GM12892 (cell line): ENCODE measurements around the gene RASA4B.

Experiments used
- POLR2AphosphoS5 ChIP-seq: IDR thresholded peaks from 2 replicates; pipeline ENCODE4 v1.6.1; 2011; ENCODE audit warnings: low read depth, low read length, control low read depth
- TAF1 ChIP-seq: IDR thresholded peaks from 2 replicates; pipeline ENCODE4 v1.6.1; 2011; ENCODE audit warnings: low read depth, mild to moderate bottlenecking, control low read depth, low read length, borderline replicate concordance

DNA sequence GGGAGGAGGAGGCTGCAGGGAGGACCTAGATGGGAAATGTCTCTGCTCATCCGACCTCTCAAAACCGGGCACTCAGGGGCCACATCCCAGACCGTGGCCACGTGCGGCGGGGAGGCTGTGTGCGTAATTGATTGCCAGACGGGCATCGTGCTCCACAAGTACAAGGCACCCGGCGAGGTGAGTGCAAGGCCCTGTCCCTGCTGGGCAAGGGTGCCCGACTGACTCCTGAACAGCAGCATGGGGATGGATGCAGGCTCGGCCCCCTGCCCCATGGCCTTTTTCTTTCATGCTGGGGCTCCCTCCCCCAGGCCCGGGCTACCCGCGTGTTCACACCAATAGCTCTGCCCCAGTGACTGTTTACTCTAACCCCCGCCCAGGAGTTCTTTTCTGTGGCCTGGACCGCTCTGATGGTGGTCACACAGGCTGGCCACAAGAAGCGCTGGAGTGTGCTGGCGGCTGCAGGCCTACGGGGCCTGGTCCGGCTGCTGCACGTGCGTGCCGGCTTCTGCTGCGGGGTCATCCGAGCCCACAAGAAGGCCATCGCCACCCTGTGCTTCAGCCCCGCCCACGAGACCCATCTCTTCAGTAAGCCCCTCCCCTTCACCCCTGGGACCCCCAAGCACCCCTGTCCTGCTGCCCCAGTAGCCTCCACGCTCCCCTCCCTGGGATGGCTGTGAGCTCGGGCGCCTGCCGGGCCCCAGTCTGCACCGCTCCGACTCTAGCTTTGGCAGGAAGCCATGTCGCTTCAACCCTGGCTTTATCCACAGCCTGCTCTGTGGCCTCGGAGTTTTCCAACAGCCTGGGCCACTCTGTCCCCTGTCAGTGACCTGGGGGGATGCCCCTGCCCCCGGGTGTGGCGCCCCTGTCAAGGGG is 48.9 kb downstream of the RASA4B start:
- TF ChIP-seq TAF1 (no peak), POLR2AphosphoS5 (no peak)
